Mesenchymal stem cell (in vitro differentiated cells and primary cell): ENCODE results near the gene CDK5RAP3.

Source experiments
- DNase-seq: peaks from one replicate; pipeline ENCODE4 v3.0.0-alpha.2; 2013
- H2AFZ ChIP-seq: one replicate; pipeline ENCODE4 v1.6.1; 2013; ENCODE audit warnings: low read depth, mild to moderate bottlenecking, control low read depth, inconsistent platforms, low read length, moderate library complexity
- H2AK5ac ChIP-seq: 2 replicates; pipeline ENCODE4 v1.6.1; 2013; ENCODE audit warnings: low read length, moderate library complexity, mild to moderate bottlenecking, inconsistent platforms; ENCODE audit not compliant: severe bottlenecking
- H2BK120ac ChIP-seq: one replicate; pipeline ENCODE4 v1.6.1; 2013; ENCODE audit warnings: low read depth, mild to moderate bottlenecking, inconsistent platforms, low read length, moderate library complexity
- H2BK12ac ChIP-seq, 2 experiments: one replicate each; pipeline ENCODE4 v1.6.1; 2013; ENCODE audit warnings: inconsistent platforms in 2 of 2, low read length in 2 of 2, mild to moderate bottlenecking in 2 of 2, moderate library complexity in 2 of 2, control low read depth in 1 of 2
- H2BK15ac ChIP-seq: one replicate; pipeline ENCODE4 v1.6.1; 2013; ENCODE audit warnings: mild to moderate bottlenecking, low read depth, inconsistent platforms; ENCODE audit not compliant: poor library complexity, severe bottlenecking
- H2BK5ac ChIP-seq: 2 replicates; pipeline ENCODE4 v1.6.1; 2013; ENCODE audit warnings: low read depth, mild to moderate bottlenecking, low read length, control low read depth, inconsistent platforms; ENCODE audit not compliant: poor library complexity, severe bottlenecking
- H3K14ac ChIP-seq, 2 experiments: one replicate each; pipeline ENCODE4 v1.6.1; 2013; ENCODE audit warnings: inconsistent platforms in 2 of 2, low read length in 2 of 2, control low read depth in 1 of 2, mild to moderate bottlenecking in 1 of 2, moderate library complexity in 1 of 2
- H3K18ac ChIP-seq, 2 experiments: one replicate each; pipeline ENCODE4 v1.6.1; 2013; ENCODE audit warnings: inconsistent platforms in 2 of 2, low read length in 2 of 2, control low read depth in 1 of 2, low read depth in 1 of 2, mild to moderate bottlenecking in 1 of 2
- H3K23ac ChIP-seq, 2 experiments: one replicate each; pipeline ENCODE4 v1.6.1; 2013; ENCODE audit warnings: inconsistent platforms in 2 of 2, low read length in 2 of 2, mild to moderate bottlenecking in 2 of 2, moderate library complexity in 2 of 2, control low read depth in 1 of 2
- H3K27ac ChIP-seq: 2 replicates; pipeline ENCODE4 v1.5.1; 2013; ENCODE audit warnings: mild to moderate bottlenecking, moderate library complexity, low read length, control low read depth, inconsistent platforms; ENCODE audit not compliant: poor library complexity, severe bottlenecking
- H3K27me3 ChIP-seq, 2 experiments: 2 replicates each; pipeline versions ENCODE4 v1.6.1 to v1.7.0; 2013; ENCODE audit warnings: low read length in 2 of 2, mild to moderate bottlenecking in 2 of 2, moderate library complexity in 2 of 2, control low read depth in 1 of 2, inconsistent platforms in 1 of 2; ENCODE audit not compliant: control insufficient read depth in 1 of 2, insufficient read depth in 1 of 2
- H3K36me3 ChIP-seq, 2 experiments: 2 replicates each; pipeline versions ENCODE4 v1.6.1 to v1.7.0; 2013; ENCODE audit warnings: low read length in 2 of 2, control low read depth in 1 of 2, inconsistent platforms in 1 of 2, low read depth in 1 of 2, mild to moderate bottlenecking in 1 of 2; ENCODE audit not compliant: insufficient read depth in 2 of 2, control insufficient read depth in 1 of 2
- H3K4ac ChIP-seq, 2 experiments: one replicate each; pipeline ENCODE4 v1.6.1; 2013; ENCODE audit warnings: inconsistent platforms in 2 of 2, low read length in 2 of 2, mild to moderate bottlenecking in 2 of 2, moderate library complexity in 2 of 2, control low read depth in 1 of 2, low read depth in 1 of 2
- H3K4me1 ChIP-seq: 2 replicates; pipeline ENCODE4 v1.6.1; 2013; ENCODE audit warnings: low read depth, low read length, control low read depth; ENCODE audit not compliant: control insufficient read depth, insufficient read depth
- H3K4me2 ChIP-seq: 2 replicates; pipeline ENCODE4 v1.6.1; 2013; ENCODE audit warnings: low read length, mild to moderate bottlenecking, inconsistent platforms; ENCODE audit not compliant: poor library complexity, severe bottlenecking
- H3K4me3 ChIP-seq, 2 experiments: 2 replicates each; pipeline versions ENCODE4 v1.5.1 to v1.7.0; 2013; ENCODE audit warnings: low read length in 2 of 2, mild to moderate bottlenecking in 2 of 2, control low read depth in 1 of 2, low read depth in 1 of 2; ENCODE audit not compliant: insufficient read depth in 1 of 2
- H3K79me1 ChIP-seq: replicated peaks from 2 replicates; pipeline ENCODE4 v1.6.1; 2013; ENCODE audit warnings: mild to moderate bottlenecking, control low read depth, low read length, inconsistent platforms; ENCODE audit not compliant: poor library complexity, severe bottlenecking
- H3K9ac ChIP-seq: 2 replicates; pipeline ENCODE4 v1.7.0; 2013; ENCODE audit warnings: mild to moderate bottlenecking, low read length, moderate library complexity
- H3K9me3 ChIP-seq: 2 replicates; pipeline ENCODE4 v1.7.0; 2013; ENCODE audit warnings: mild to moderate bottlenecking, low read length; ENCODE audit not compliant: control insufficient read depth
- H4K8ac ChIP-seq: one replicate; pipeline ENCODE4 v1.6.1; 2013; ENCODE audit warnings: inconsistent platforms, mild to moderate bottlenecking, low read length, moderate library complexity
- H4K91ac ChIP-seq: one replicate; pipeline ENCODE4 v1.6.1; 2013; ENCODE audit warnings: mild to moderate bottlenecking, low read length, inconsistent platforms
- WGBS: methylation state at CpG from one replicate; pipeline ENCODE4 v1.1.7; 2013; ENCODE audit warnings: mixed read lengths; 5-methylcytosine and 5-hydroxymethylcytosine counted together

CDK5RAP3 gene

DNA sequence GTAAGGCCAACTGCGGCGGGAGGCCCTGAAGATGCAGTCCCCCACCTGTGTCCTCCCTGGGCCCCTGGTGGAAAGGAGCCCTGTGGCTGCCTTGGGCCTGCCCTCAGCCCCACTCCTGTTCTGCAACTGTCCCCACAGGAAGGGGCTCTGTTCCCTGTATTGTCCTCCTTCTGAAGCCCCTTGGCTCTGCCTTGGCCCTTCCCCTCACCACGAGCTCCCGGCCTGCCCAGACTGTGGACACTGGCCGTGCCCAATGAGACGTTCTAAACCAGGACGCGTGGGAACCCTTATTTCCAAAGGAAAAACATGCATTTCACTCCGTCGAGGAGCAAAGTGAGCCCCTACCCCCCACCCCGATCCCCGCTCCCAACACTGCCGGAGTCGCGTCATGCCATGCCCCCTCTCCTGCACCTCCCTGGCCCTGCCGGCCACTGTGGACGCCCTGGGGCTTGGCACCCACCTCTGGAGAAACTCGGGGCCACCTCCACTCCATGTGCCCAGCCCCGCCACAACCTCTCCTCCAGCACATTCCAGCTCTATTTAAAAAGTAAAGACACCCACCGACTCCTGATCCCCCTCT is 43.0 kb upstream of the CDK5RAP3 start:
- Histone ChIP-seq H3K27ac (no peak overlapping the region), H4K91ac (no peak overlapping the region), H3K23ac (no peak overlapping the region), H2BK120ac (no peak overlapping the region), H3K9ac (no peak overlapping the region), H3K18ac (no peak overlapping the region), H3K27me3 (no peaks in the 10 kb centered on the region), H3K4me3 (no peak overlapping the region), H2AK5ac (no peak overlapping the region), H3K9me3 (no peaks in the 10 kb centered on the region), H3K4me2 (no peak overlapping the region), H3K4me1 (no peaks in the 10 kb centered on the region), H3K79me1 (no peaks in the 10 kb centered on the region), H4K8ac (no peak overlapping the region), H2BK15ac (no peak overlapping the region), H2AFZ (no peak overlapping the region), H2BK12ac (no peak overlapping the region), H2BK5ac (no peak overlapping the region), H3K14ac (no peak overlapping the region), H3K36me3 (peaks cover 45 to 52% of the 10 kb centered on the region in 2 experiments), H3K4ac (no peak overlapping the region)
- DNase-seq = no peak
- 98% methylated on average over 18 of the region's 20 CpGs for WGBS

DNA sequence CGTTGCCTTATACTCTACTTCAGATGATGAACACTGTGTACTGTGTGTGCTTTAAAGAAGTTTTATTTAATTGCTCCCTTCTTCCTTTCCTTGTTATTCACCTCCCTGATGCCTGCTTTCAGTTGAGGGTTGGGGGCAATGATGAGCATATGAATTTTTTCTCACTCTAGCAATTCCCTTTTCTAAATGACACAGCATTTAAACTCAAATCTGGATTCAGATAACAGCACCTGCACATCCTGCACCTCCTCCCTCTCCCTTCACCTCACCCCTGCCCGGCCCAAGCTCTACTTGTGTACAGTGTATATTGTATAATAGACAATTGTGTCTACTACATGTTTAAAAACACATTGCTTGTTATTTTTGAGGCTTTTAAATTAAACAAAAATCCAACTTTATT is 42.5 kb upstream of the CDK5RAP3 start:
- H4K8ac ChIP-seq = no peak overlapping the region
- no peaks in the 10 kb centered on the region for H3K79me1 ChIP-seq
- H2BK12ac ChIP-seq = no peak overlapping the region
- H3K18ac ChIP-seq = no peak overlapping the region
- WGBS = no CpG with 5 or more reads among the region's 2 CpGs
- DNase-seq = no peak
- no peak overlapping the region for H3K4me2 ChIP-seq
- no peak overlapping the region for H2BK120ac ChIP-seq
- no peak overlapping the region for H3K27ac ChIP-seq
- peaks cover 40 to 47% of the 10 kb centered on the region in 2 experiments for H3K36me3 ChIP-seq
- no peak overlapping the region for H2AK5ac ChIP-seq
- no peak overlapping the region for H3K9ac ChIP-seq
- H3K9me3 ChIP-seq = no peaks in the 10 kb centered on the region
- H2BK5ac ChIP-seq = no peak overlapping the region
- no peaks in the 10 kb centered on the region for H3K4me1 ChIP-seq
- no peak overlapping the region for H3K23ac ChIP-seq
- no peak overlapping the region for H2AFZ ChIP-seq
- no peak overlapping the region for H4K91ac ChIP-seq
- no peak overlapping the region for H3K4me3 ChIP-seq
- H3K27me3 ChIP-seq = no peaks in the 10 kb centered on the region
- H3K4ac ChIP-seq = no peak overlapping the region
- H3K14ac ChIP-seq = no peak overlapping the region
- no peak overlapping the region for H2BK15ac ChIP-seq

DNA sequence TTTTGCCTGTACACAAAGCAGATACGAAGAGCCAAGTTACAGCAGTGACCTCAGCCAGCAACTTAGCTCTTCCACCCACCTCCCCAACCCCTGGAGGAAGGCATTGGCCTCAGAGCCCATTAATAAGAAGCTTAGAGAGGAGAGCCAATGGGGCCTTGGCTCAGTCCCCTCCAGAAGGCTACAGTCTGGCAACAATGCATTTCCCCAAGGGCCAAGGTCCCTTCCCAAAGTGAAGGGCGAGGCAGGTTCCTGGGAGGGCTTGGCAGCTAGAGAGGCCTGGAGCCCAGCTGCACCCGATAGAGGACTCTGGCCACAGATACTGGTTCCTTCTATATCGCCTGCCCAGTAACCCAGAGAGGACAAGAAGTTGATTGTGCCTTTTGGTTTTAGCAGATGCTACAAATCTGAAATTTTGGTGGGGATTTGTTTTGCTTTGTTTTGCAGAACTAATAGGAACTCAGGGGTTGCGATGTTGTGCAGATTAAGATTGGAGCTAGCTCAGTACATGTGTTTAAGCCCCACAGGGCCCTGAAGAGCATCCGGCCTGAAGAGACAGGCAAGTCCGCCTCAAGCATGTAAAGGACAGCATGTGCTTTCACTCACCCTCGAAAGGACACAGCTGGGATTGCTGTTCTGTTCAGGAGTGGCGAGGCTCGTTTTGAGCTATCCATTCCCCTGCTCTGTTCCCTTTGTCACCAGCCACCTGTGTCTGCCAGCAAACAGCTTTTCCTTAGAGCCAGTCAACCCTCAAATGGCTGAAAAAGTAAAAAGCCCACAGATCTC is 41.5 kb upstream of the CDK5RAP3 start:
- no peak overlapping the region for H3K4me2 ChIP-seq
- H4K8ac ChIP-seq = no peak overlapping the region
- H2AK5ac ChIP-seq = no peak overlapping the region
- H3K9ac ChIP-seq = no peak overlapping the region
- H3K18ac ChIP-seq = no peak overlapping the region
- no peak overlapping the region for H3K4me3 ChIP-seq
- no peak overlapping the region for H3K14ac ChIP-seq
- 95% methylated on average over 10 of the region's 10 CpGs for WGBS
- H3K4ac ChIP-seq = no peak overlapping the region
- no peak overlapping the region for H3K23ac ChIP-seq
- no peak overlapping the region for H2BK5ac ChIP-seq
- no peak overlapping the region for H3K27ac ChIP-seq
- H2AFZ ChIP-seq = no peak overlapping the region
- DNase-seq = no peak
- peaks cover 31 to 40% of the 10 kb centered on the region in 2 experiments for H3K36me3 ChIP-seq
- no peak overlapping the region for H2BK15ac ChIP-seq
- H4K91ac ChIP-seq = no peak overlapping the region
- H3K4me1 ChIP-seq = no peaks in the 10 kb centered on the region
- H2BK12ac ChIP-seq = no peak overlapping the region
- no peaks in the 10 kb centered on the region for H3K27me3 ChIP-seq
- no peaks in the 10 kb centered on the region for H3K79me1 ChIP-seq
- no peaks in the 10 kb centered on the region for H3K9me3 ChIP-seq
- H2BK120ac ChIP-seq = no peak overlapping the region

DNA sequence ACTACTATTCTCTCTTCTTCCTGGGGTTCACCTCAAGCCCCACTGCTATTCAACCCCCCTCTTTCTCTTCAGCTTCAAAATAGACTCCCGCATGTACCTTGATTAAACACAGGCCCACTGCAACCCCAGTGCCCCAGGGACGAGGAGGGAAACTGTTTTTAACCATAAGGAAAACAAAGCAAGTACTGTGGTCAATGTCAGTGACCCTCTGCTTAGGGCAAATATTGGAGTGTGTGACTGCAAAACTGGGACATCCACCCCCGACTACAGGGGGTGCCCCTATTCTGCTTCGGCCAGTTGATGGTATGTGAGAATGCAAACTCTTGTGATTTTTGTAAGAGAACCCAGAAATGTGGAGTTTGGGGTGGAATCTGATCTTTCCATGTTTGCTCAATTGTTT is 39.1 kb upstream of the CDK5RAP3 start:
- Histone ChIP-seq H3K14ac (no peak overlapping the region), H3K9me3 (no peaks in the 10 kb centered on the region), H3K4me1 (peaks cover 4% of the 10 kb centered on the region), H3K4ac (no peak overlapping the region), H3K79me1 (no peaks in the 10 kb centered on the region), H2AK5ac (no peak overlapping the region), H2BK12ac (no peak overlapping the region), H2BK5ac (no peak overlapping the region), H3K4me3 (no peak overlapping the region), H2BK15ac (no peak overlapping the region), H2AFZ (no peak overlapping the region), H3K27me3 (no peaks in the 10 kb centered on the region), H3K4me2 (no peak overlapping the region), H3K36me3 (peaks cover 9 to 27% of the 10 kb centered on the region in 2 experiments), H2BK120ac (no peak overlapping the region), H3K27ac (no peak overlapping the region), H3K18ac (no peak overlapping the region), H3K23ac (no peak overlapping the region), H4K8ac (no peak overlapping the region), H4K91ac (no peak overlapping the region), H3K9ac (no peak overlapping the region)
- WGBS = 84% methylated on average over 4 of the region's 4 CpGs
- no peak for DNase-seq
